Germinal center (tissue), 1 donor: ENCODE measurements around the gene ANXA10.
A peak's percentile ranks its signal among the peaks of the same experiment; 100 is the strongest.
"Not testable (repeated sequence)": the region's sequence is repeated elsewhere in the genome, so short reads cannot be mapped to it uniquely, and the experiment has no call there.

Experiments used
- DNase-seq: peaks from one replicate; pipeline ENCODE4 v3.0.0; 2012; ENCODE audit warnings: mixed read lengths, low spot score

The ANXA10 gene

DNA sequence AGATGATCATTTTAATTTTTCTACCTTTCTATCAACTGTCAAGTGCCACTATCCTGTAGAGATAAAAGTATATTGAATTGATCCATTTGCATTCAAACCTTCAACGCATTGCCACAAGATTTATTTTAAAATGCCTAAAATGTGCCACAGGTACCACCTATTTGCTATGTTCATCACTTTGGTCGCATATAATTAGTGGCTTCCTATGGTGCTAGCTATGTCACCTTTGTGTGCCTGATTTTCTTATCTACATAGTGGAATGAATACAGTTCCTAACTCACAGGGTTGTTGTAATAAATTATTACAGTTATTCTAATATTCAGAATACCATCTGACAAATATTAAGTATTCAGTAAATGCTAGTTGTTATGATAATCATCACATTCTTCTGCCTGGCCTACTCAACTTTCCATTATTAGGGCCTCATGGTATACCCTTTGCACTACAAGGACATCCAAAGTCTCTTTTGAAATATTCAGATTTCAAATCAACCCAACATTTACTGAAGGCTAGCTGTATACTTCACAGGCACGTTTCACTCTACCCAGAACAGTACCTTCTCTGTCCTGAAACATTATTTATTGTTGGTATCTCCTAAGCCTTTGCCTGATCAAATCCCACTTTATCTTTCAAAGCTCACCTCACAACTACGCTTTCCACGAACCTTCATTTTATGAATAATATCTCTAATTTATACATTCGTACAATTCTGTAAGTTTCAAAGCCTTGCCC, 62.4 kb downstream of the ANXA10 start:
- DNase-seq, result no peak

DNA sequence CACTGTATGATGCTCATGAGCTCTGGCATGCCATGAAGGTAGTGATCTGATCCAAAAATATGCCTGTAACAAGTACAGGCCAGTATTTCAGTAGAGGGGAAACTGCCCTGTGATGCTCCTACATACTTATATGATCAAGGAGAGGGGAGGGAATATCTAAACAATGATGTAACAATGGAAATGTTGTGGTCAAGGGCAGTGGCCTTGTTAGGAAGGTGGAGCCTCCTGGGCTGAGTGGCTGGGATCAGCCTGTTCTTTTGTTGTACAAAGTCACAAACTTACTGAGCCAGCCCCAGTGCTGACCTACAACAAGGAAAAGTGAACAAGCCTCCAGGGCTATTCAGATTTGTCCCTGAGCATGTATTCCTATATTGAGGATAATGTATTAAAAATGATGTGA, 70.3 kb downstream of the ANXA10 start:
- DNase-seq, result no peak

DNA sequence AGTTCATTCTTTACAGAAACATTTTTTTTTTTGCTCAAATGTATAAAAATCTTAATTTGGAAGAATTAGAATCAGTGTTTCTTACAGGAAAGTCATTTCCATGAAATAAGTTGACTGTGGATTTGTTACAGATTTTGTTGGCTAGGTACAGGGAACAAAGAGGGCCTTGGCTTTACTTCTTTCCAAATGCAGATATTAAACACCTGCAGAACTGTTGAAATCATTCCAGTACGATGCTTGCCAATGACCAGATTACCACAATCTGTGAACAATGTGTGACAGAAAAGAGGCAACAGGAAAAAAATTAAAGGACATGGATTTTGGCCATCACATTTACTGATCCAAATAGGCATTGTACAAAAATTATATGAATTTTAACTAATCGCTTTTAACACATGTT, 70.8 kb downstream of the ANXA10 start:
- DNase-seq, result no peak

DNA sequence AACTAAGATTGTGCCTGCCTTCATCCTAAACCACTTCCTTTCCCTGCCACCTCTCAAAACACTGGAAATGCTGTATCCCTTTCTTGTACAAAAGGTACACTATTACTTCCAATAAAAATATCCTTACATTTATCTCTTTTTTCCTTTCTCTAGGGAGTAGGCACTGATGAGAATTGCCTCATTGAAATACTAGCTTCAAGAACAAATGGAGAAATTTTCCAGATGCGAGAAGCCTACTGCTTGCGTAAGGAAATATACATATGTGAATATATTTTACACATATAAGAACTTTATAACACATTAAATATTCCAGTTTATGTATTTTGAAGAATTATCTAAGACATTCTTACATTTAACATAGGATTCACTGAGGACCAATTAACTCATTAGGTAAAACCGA, 71.7 kb downstream of the ANXA10 start:
- no peak for DNase-seq

DNA sequence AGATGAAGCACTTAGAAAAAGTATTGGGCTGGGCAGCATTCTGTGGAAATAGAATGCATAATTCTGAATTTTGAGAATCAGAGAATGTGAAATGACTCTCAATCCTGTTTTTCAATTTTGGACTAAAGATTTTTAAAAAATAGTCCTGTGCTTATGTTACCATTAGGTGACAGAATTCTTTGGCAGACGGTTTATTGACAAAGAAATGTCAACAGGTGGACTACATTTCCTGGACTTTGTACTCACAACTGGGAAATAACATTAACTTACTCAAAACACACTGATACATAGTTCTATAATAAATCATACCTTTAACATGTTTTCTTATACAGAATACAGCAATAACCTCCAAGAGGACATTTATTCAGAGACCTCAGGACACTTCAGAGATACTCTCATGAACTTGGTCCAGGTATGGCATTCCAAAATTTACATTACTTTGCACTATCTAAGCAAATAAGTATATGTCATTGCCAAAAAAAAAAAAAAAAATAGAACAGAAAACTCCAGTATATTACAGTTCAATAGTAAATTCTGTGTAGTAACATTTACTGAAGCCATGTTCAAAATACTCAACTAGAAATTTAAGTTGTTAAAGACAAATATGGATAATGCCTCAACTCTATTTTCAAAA, 72.7 kb downstream of the ANXA10 start:
- no peak for DNase-seq

DNA sequence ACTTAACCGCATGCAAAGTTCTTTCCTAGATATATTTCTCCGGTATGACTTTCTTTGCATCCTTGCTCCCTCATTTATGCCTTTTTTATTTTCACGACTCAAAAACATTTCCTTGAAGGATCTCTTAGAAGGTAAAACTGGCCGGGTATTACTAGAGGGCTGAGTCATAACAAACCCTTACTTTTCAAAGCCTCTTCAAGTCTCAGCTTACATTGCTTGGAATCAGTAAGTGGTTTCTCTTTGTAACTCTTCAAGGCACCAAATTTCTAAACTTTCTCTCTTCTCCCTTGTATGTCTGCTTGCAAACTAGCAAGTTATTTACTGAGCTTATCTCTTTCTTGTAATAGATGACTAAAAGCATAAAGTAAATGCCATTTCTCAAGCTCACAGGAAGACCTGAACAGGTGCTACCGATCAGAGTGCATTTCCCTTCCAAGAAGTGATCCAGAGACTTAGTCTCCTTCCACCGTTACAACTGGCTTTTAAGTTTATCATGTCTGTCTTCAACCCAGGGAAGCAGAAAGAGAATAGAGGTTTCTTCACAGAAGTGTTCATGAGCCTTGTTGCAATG, 75.5 kb downstream of the ANXA10 start:
- no peak for DNase-seq

DNA sequence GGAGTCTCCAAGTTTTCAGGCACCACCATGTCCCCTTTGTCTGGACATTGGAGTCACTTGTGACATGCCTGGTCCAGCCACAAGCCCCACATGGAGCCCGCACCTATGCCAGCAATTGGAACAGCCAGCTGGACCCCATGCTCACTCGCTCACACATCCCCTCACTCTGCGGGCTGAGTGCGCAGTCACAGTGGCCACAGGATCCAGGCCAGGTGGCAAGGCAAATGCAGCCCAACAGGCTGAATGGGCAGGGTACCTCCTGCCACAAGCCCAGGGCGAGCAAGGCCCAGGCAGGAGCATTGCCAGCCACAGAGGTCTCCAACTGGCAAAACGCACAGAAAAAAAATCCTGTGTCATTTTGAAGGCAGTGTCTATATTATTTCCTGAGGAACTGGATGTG, 82.0 kb downstream of the ANXA10 start:
- DNase-seq, result no peak

DNA sequence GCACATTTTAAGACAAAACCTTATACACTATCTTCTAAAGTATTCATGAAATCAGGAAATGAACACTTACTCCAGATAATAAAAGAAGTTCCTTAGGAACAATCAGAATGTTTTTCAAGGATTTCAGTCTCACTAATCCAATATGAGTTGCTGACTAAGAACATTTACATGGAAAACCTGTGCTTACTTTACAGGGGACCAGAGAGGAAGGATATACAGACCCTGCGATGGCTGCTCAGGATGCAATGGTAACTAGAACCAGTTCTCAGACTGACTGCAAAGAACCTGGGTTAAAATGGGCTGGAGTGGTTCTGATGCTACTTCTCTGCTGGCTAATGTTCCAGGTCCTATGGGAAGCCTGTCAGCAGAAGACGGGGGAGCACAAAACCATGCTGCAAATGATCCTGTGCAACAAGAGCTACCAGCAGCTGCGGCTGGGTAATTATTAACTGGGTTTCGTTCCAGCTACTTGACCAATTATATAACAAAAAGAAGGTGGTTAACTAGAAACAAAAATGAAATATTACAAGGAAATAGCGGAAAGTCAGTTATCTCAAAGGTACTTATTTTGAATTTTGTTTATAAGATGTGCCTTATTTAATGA, 85.3 kb downstream of the ANXA10 start:
- no peak for DNase-seq

DNA sequence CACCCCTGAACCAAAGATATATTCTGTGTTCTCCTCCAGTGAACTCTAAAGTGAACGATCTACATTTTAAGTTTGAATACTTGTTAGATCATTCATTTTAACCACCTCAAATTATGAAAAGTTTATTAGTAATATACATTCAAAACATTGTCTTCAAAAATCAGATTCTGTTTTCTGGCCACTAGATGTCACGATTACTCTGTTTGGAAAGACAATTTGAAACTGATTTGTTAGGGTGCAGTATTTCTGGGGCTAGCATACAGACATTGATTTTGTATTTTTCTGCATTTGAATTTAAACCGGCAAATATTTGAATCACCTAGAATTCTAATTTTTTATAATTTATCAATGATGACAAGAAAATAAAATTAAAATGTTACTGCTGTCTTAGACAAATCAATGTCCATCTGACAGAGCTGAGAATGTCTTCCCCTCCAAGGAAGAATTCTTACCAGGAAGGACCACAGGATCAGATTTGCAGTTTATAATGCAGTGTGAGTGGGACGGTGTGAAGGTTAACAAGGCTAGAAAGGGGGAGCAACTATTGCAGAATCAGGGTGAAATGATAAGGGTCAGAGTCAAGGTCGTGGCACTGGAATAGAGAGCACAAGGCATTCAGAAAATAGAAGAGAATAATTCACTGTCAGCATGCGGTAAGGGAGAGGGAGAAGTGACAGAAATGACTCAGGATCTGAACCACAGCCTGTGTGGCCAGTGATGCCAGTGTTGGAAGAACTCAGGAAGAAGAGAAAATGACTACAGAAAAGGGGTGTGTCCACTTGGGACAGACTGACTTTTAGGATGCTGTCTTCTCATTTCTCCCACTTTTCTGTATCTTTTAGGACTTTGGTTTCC, 91.6 kb downstream of the ANXA10 start:
- DNase-seq, result peak; percentile 5

DNA sequence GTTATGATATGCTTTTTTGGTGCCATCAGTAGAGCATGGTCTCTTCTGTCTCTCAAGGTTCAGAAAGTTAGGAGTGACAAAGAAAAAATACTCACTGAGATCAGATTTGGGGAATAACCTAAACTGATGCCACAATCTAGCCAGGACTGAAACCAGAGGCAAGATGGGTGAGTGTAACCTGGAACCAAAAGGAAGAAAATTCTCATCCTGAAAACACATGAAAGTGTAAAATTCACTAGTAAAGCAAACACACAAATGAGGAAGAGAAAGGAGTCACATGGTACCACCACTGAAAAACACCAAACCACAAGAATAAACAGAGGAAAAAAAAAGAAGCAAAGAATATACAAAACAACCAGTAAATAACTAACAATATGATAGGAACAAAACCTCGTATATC, 96.4 kb downstream of the ANXA10 start:
- DNase-seq, result no peak

DNA sequence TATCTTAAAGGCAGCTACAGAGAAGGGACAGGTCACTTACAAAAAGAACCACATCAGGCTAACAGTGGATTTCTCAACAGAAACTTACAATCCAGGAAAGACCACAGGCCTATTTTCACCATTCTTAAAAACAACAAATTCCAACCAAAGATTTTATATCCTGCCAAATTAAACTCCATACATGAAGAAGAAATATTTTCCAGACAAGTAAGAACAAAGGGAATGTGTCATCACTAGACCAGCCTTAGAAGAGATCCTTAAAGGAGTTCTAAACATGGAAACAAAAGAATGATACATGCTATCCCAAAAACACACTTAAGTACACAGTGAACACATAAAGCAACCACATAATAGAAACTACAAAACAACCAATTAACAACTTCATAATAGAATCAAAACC, 105.6 kb downstream of the ANXA10 start:
- DNase-seq, result no peak

DNA sequence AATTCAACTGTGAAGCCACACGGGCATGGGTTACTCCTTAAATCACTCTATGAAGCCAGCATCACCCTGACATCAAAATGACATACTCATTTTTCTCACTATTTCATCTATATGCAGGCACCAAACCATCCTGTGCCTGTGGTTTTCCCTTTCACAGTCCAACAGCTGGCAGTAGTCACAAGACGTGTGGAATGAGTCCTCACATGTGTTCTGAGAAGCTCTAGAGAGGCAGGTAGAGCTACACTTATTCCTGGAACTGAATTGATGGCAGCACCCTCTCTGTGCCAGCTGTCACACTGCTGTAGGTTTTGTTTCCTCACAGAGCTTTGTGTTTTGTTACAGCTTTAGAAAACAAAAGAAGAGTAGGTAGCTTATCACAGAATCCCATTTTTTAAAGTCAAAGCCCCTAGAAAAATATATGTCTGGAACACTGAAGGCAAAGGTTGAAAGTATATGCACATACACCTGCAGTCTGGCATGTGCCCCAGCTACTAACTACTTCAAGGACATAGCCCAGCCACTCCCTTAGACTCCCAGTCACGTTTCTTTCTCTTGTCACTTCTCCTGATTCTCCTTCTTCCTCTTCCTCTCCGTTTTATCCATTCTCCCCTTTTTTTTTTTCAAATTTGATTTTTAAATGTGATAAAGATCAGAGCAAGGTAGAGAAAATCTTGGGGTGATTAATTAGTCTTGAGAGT, 107.1 kb downstream of the ANXA10 start:
- no peak for DNase-seq

DNA sequence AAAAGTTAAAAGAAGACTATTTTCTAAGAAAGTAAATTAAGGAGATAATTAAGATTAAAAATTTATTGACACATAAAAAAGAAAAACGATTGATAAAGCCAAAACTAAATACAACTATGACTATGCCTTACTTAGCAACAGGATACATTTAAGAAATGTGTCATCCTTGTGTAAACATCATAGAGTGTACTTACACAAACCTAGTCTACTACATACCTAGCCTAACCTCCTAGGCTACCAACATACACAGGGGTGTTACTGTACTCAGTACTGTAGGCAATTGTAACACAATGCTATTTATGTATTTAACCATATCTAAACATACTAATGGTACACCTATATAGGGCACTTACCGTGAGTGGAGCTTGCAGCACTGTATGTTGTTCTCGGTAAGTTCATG, 108.3 kb downstream of the ANXA10 start:
- no peak for DNase-seq

DNA sequence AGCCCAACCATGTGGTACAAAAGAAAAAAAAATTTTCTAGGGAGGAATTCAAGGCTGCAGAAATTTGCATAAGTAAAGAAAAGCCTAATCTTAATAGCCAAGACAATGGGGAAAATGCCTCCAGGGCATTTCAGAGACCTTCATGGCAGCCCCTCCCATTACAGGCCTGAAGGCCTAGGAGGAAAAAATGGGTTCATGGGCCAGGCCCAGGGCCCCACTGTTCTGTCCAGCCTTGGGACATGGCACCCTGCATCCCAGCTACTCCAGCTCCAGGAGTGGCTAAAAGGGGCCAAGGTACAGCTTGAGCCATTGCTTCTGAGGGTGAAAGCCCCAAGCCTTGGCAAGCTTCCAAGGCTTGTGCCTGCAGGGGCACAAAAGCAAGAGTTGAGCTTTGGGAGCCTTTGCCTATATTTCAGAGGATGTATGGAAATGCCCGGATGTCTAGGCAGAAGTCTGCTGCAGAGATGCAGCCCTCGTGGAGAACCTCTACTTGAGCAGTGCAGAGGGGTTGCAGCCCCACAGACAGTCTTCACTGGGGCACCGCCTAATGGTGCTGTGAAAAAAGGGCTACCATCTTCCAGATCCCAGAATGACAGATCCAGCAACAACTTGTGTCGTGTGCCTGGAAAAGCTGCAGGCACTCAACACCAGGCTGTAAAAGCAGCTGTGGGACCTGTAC, 111.0 kb downstream of the ANXA10 start:
- DNase-seq, result no peak

DNA sequence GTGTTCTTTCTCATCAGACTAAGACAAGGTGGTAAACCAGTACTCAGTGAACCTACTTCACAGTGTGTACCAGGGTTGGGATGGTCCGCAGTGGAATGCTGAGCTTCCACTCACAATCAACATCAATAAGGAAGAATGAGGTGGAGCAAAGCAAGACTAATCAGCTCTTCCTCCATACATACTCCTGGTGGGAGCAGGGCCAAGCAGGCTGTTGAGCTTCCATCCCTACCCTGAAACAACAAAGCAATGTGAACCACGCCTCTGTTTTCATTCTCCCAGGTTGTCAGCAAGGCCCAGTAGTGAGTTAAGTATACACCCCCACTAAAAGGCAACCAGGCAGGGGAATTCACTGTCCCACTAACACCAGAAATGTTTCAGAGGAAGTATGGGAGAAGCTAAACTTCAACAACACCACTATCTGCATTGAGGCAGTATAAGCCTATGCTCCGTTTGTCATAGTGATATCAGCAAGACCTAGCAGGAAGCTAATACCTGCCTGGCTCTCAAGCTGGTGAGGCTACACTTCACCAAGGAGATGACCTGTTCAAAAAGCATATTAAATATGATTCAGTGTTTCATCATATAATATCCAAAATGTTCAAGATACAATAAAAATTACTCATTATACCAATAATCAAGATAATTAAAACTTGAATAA, 116.7 kb downstream of the ANXA10 start:
- no peak for DNase-seq

DNA sequence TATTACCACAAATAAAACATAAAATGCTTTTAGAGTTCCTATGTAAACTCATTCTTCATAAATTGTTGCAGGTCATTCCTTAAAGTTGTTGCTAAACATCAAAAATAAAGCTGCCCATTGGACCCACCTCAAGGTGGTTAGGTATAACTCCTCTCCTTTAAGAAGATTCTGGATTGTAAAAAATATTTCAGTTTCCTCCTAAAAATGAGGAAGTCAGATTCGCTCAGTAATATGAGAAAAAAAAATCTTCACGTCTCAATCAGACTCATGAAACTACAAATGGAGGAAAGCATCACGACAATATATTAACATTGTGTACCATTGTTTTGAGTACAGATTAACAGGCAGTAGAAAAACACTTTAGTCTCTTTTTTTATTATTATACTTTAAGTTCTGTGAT, 120.3 kb downstream of the ANXA10 start:
- DNase-seq, result no peak

DNA sequence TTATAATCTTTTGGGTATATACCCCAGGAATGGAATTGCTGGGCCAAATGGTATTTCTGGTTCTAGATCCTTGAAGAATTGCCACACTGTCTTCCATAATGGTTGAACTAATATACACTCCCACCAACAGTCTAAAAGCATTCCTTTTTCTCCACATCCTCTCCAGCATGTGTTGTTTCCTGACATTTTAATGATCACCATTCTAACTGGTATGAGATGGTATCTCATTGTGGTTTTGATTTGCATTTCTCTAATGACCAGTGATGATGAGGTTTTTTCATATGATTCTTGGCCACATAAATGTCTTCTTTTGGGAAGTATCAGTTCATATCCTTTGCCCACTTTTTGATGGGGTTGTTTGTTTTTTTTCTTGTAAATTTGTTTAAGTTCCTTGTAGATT, 121.2 kb downstream of the ANXA10 start:
- not testable (repeated sequence) for DNase-seq

DNA sequence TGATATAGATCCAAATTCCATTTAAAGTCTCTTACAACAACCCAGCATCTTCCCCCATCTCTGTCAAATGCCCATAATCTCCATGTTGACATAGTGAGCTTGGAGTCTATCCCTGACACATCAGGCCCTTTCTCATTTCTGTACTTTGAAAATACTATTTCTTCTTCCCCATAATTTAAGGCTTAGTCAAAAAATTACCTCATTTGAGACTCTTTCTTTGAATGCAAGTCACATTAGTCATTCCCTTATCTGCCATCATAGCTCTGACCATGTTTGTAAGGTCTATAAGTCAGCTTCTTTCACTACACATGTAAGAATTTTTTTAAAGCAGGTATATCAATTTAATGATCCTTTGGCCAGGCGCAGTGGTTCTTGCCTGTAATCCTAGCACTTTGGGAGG, 126.3 kb downstream of the ANXA10 start:
- no peak for DNase-seq

DNA sequence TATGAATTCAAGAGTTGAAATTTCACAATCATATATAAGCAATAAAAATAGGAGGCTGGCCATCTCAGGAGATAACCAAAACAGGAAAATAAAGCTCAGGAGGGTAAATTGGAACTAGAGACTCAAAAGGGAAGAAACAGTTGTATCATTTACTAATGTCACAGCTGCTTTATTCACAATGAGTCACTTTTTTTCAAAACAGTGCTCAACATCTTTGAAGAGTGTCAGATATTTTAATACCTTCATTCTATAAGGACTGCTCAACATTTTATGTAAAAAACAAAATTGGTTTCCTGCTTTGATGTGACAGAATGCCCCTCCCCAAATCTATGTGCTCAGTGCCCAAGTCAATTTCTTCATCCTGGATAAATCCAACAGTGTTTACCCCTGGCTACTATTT, 128.6 kb downstream of the ANXA10 start:
- no peak for DNase-seq

DNA sequence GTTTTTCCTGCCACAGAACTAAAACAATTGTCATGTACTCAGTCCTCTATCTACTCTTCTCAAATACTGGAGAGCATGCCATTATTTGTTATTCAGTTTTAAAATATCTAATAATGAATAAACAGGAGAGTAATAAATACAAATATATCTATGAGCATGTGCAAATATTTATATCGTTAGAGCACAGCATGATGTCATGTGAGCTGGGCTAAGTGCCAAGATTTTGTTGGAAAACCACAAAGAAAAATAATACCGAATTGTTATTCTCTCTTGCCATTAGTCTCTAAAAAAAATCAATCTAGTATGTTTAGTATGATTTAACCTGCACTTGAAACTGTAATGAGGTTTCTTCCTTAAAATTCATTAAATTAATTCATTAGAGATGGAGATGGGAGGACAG, 129.0 kb downstream of the ANXA10 start:
- no peak for DNase-seq
